NCI-H2107 treated with DMSO at 0.1 percent for 48 hours (cell line): Measurements from ENCODE around the gene CCL25.

Experiments
- DNase-seq: peaks from one replicate; lab custom pipeline; 2025; ENCODE audit not compliant: unreplicated experiment; lab: John Stamatoyannopoulos, UW

The CCL25 gene

GRCh38 chr19:8109455-8109854 is 56.9 kb downstream of the CCL25 start:
- DNase-seq = no peak

- no peak for DNase-seq
Observed at GRCh38 chr19:8109890-8110662, 57.5 kb downstream of the CCL25 start.

DNA sequence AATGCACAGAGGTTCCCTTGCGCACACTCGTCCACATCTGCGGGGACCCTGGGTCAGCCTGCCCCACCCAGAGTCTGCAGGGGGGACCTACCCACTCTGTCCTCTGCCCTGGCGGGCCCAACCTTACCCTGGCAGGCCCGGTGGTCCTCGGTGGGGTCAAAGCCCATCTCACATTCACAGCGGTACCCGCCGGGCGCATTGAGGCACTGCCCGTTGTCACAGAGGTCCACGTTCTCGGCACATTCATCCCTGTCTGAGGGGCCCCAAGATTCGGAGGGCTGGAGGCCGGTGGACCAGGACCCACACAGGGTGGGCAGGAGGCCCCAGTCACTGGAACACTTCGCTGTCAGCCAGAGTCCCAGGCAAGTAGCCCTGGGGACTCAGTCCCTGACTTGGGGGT is 58.4 kb downstream of the CCL25 start:
- DNase-seq = no peak

- no peak for DNase-seq
Observed at GRCh38 chr19:8111376-8111775, 58.8 kb downstream of the CCL25 start.
